ENCODE measurements around the gene NCOR1.

NCOR1 gene

GRCh38 chr17:16037636-16038035 is 177.7 kb downstream of the NCOR1 start:
- no peak for FAIRE-seq

GRCh38 chr17:16036261-16036660 is 179.1 kb downstream of the NCOR1 start:
- no peak for DNase-seq (ENCODE audit: insufficient read length, low spot score)
- FAIRE-seq: no peak

More at GRCh38 chr17:16037636-16038035, 177.7 kb downstream of the NCOR1 start:
- DNase-seq (ENCODE audit: insufficient read length, low spot score): no peak

- FAIRE-seq (no peak), DNase-seq (ENCODE audit: insufficient read length, low spot score) (no peak)
Measured at GRCh38 chr17:16033729-16034349, 181.5 kb downstream of the NCOR1 start.

- no peak for DNase-seq (ENCODE audit: insufficient read length, low spot score)
- peak; percentile 44 for FAIRE-seq
Measured at GRCh38 chr17:16027708-16028584, 187.4 kb downstream of the NCOR1 start.

GRCh38 chr17:16026895-16027294 is 188.4 kb downstream of the NCOR1 start:
- DNase-seq (ENCODE audit: insufficient read length, low spot score): no peak
- FAIRE-seq: no peak

- FAIRE-seq (no peak), DNase-seq (ENCODE audit: insufficient read length, low spot score) (no peak)
Measured at GRCh38 chr17:16025202-16025601, 190.1 kb downstream of the NCOR1 start.

GRCh38 chr17:16023881-16024280 is 191.5 kb downstream of the NCOR1 start:
- DNase-seq (ENCODE audit: insufficient read length, low spot score) (no peak), FAIRE-seq (no peak)

GRCh38 chr17:16019347-16019746 is 196.0 kb downstream of the NCOR1 start:
- FAIRE-seq (no peak), DNase-seq (ENCODE audit: insufficient read length, low spot score) (no peak)

- DNase-seq (ENCODE audit: insufficient read length, low spot score) (no peak), FAIRE-seq (no peak)
Measured at GRCh38 chr17:16013943-16014407, 201.4 kb downstream of the NCOR1 start.

- DNase-seq (ENCODE audit: insufficient read length, low spot score) (no peak), FAIRE-seq (no peak)
Measured at GRCh38 chr17:16007439-16007838, 207.9 kb downstream of the NCOR1 start.

GRCh38 chr17:16005636-16006035 is 209.7 kb downstream of the NCOR1 start:
- no peak for DNase-seq (ENCODE audit: insufficient read length, low spot score)
- FAIRE-seq: no peak

GRCh38 chr17:16003841-16004240 is 211.5 kb downstream of the NCOR1 start:
- FAIRE-seq (no peak), DNase-seq (ENCODE audit: insufficient read length, low spot score) (no peak)

- FAIRE-seq (no peak), DNase-seq (ENCODE audit: insufficient read length, low spot score) (no peak)
Measured at GRCh38 chr17:16002708-16003260, 212.6 kb downstream of the NCOR1 start.

GRCh38 chr17:16001226-16001897 is 214.0 kb downstream of the NCOR1 start:
- no peak for DNase-seq (ENCODE audit: insufficient read length, low spot score)
- no peak for FAIRE-seq

- DNase-seq (ENCODE audit: insufficient read length, low spot score) (no peak), FAIRE-seq (peak; percentile 47)
Measured at GRCh38 chr17:15999974-16000827, 215.1 kb downstream of the NCOR1 start.

GRCh38 chr17:15999141-15999973 is 216.0 kb downstream of the NCOR1 start, which contains the start of the genes TTC19 and ZSWIM7:
Gene TTC19, plus strand, starts transcription at chr17:15999824. Its CDS starts 25 bp downstream, at chr17:15999849.
Gene ZSWIM7, minus strand, starts transcription at chr17:15999704. Its CDS starts 110 bp downstream, at chr17:15999594.
- DNase-seq (ENCODE audit: insufficient read length, low spot score) (peak; percentile 98), FAIRE-seq (peak; percentile 91)

GRCh38 chr17:15998031-15998562 is 217.2 kb downstream of the NCOR1 start:
- no peak for FAIRE-seq
- no peak for DNase-seq (ENCODE audit: insufficient read length, low spot score)

GRCh38 chr17:15996322-15996721 is 219.0 kb downstream of the NCOR1 start:
- DNase-seq (ENCODE audit: insufficient read length, low spot score) (no peak), FAIRE-seq (no peak)

Data from GM19239 (cell line).